Stimulated activated CD4-positive, alpha-beta T cell treated with anti-CD3 and anti-CD28 coated beads, Interleukin-4, amount 100 ng/mL, for 1 hour (primary cell): ENCODE results near the gene LCN6.
"Not testable (repeated sequence)": the region's sequence is repeated elsewhere in the genome, so short reads cannot be mapped to it uniquely, and the experiment has no call there.

Experiments
- DNase-seq: peaks from one replicate; pipeline ENCODE4 v3.0.0-alpha.2; 2020

LCN6 gene

DNA sequence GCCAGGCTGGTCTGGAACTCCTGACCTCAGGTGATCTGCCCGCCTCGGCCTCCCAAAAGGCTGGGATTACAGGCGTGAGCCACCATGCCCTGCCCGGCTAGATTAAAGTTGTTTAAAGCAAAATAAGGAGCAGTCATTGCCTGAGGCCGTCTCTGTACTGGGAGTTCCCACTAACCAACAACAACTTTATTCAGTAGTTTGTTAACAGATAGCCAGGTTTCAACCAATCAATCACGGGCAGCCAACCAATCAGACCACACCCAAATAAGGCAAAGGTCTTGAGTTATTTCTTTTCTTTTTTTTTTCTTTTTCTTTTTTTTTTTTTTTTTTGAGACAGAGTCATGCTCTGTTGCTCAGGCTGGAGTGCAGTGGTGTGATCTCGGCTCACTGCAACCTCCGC lies 43.6 kb downstream of the LCN6 start:
- not testable (repeated sequence) for DNase-seq

DNA sequence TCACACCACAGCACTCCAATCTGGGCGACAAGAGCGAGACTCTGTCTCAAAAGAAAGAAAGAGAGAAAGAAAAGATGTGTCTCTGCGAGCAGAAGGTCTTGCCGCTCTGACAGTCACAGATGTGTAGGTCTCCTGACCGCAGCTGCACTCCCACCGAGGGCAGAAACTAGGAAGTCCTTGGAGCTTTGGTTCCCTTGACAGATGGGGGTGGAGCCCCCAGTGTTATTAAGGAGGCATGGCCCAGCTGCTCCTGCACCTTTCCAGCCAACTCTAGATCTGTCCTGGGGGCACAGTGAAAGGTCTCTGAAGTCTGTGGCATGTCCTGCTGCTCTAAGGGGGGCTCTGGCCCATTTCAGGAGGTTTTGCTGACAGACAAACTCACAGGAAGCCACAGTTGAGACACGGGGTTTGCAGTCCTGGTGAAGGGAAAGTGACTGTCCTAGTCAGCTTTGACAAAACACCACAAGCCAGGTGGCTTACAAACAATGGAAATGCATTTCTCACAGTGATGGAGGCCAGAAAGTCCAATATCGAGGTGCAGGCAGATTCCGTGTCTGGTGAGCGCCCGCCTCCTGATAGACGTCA lies 45.0 kb downstream of the LCN6 start:
- DNase-seq = no peak

DNA sequence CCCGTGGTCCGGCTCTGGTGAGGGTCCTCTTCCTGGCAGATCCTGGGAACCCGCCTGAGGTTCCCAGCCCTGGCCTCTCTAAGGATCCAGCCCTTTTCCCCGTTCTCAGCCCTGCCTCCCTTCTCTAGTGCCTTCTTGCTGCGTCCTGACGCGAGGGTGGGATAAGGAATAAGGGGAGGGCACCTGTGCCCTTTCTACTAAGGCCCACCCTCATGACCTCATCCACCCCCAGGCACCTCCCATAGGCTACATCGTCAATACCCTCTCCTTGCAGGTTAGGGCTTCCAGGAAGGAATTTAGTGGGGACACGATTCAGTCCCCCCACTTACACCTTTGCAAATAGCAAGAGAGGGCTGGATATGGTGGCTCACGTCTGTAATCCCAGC lies 46.7 kb downstream of the LCN6 start:
- DNase-seq = no peak

DNA sequence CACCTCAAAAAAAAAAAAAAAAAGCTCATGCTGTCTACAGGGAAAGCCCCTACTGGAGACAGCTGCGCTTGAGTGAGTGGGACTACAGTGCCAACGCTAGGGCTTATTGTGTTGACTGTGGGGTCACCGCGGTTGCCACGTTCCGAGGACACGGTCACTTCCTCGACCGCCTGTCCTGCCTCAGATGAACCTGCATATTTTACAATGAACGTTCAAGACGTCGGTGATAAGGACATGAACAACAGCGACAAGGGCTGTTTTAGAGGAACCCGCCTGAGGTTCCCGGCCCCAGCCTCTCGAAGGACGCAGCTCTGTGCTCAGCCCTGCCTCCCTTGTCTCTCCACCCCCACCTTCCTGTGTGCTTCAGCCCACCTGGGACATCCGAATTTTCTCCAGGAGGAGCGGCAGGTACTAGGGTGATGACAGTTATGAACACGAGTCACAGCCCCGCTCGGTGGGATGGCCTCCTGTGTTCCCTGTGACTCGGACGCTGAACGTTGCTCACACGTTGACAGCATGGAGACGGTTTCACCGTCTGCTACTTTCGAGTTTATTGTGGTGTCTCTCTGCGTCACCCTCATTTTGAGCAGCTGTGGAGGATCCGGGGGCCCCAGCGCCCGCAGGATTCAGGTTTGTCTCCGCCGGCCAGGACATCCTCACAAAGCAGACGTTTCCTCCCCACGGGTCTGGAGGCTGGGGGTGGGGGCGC lies 47.2 kb downstream of the LCN6 start:
- DNase-seq = peak; percentile 69

DNA sequence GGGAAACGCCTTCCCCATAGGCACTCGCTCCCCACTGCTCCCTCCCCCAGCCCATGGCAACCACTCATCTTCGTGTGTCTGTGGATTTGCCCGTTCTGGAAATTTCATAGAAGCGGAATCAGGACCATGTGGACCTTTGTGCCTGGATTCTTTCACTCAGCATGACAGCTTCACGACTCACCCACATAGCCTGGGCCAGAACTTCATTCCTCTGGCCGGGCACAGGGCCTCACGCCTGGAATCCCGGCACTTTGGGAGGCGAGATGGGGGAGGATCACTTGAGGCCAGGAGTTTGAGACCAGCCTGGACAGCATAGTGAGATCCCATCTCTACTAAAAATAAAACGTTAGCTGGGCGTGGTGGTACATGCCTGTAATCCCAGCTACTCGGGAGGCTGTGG lies 48.0 kb downstream of the LCN6 start:
- no peak for DNase-seq

DNA sequence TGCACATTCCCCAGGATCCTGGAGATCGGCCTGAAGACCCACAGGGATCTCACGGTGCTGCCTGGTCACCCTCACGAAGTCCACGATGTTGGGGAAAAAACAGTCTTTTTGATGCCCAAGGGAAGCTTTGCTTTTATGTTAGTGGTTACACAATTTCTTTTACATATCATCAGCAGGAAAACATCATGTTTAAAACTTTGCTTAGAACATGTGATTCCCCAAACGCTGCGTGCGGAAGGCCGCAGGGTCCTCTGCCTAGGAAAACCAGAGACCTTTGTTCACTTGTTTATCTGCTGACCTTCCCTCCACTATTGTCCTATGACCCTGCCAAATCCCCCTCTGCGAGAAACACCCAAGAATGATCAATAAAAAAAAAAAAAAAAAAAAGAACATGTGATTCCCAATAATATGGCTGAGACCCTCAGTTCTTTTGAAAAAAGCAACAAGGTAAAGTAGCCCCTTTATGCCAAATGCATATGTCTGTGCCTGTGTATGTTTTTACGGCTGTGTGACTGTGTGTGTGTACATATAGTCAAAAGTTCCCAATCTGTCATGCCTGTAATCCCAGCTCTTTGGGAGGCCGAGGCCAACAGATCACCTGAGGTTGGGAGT lies 49.6 kb downstream of the LCN6 start:
- DNase-seq = no peak

DNA sequence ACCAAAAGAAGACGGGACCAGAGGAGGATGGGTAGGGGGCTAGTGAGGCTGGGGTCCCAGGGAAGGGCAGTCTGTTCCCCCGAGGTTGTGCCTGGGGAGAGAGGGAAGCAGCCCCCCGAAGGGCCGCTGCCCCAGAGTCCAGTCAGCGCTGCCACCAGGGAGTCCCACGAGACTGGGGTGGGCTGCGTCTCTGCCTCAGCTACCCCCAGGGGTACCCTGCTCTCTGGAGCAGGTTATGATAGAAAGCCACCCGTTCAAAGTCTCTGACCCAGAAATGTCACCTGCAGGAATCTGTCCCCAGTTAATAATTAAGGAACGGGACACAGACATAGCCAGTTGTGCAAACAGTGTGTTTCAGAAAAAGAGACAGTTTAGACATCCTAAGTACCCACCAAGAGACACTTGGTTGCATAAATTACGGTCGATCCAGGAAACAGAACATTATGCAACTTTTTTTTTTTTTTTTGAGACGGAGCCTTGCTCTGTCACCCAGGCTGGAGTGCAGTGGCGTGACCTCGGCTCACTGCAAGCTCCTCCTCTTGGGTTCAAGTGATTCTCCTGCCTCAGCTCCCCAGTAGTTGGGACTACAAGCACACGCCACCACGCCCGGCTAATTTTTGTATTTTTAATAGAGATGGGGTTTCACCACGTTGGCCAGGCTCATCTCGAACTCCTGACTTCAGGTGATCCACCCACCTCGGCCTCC lies 50.4 kb downstream of the LCN6 start:
- DNase-seq = no peak

DNA sequence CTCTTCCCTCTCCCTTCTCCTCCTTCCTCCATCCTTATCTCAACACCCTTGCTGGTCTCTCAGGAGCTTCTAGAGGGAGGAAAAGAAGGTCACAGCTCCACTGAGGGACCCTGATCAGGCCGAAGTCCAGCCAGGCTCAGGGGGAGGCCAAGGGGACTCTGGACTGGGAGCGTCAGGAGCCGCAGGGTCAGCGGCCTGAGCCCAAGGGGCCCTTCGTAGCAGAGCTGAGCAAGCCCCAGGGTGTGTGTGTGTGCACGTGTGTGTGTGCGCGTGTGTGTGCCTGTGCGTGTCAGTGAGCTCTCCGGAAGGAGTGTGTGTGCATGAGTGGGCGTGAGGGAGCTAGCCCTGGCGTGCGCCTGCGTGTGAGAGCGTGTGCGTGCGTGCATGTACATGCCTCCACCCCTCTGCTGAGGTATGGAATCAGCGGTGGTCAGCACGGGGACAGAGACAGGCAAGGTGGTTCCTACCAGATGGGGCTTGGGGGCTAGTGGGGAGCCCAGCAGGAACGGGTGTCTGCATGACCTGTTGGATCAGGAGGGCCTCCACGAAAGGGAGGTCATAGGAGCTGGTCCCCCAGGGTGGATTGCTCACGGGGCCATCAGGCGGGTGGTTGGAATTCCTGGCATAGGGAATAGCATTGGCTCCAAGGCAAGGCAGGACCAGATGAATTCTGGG lies 51.0 kb downstream of the LCN6 start:
- no peak for DNase-seq

DNA sequence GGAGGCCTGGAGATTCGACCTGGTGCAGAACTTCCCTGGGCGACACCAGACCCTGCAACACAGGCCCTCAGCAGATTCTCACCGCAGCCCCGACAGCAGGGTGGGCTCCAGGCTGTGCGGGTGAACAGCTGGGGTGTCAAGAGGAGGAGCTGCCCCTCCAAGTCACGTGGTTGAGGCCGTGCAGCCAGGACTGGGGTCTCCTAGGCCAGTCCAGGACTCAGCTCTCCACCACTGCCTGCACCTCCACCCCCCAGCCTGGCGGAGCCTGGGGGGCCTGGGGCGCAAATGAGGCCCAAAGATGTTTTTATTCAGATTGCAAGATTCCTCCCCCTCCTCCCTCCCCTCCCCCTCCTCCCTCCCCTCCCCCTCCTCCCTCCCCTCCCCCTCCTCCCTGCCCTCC lies 51.8 kb downstream of the LCN6 start:
- DNase-seq = no peak

DNA sequence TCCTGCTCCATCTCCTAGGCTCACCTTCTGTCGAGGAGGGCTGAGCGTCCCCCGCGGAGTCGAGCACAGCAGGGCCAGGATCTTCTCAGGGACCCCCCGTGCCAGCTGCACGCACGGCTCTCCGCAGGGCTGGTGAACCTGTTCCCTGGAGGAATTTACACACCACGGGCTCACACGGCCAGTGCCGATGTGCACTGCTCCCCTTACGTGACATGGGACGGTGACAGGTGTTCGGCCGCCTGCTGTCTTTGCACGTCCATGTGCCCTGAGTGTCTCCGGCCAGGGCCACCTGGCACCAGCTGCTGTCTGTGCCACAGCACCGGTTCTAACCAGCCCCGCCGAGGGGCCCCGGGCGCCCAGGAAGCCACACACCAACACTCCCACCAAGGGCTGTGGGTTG lies 52.4 kb downstream of the LCN6 start:
- no peak for DNase-seq

DNA sequence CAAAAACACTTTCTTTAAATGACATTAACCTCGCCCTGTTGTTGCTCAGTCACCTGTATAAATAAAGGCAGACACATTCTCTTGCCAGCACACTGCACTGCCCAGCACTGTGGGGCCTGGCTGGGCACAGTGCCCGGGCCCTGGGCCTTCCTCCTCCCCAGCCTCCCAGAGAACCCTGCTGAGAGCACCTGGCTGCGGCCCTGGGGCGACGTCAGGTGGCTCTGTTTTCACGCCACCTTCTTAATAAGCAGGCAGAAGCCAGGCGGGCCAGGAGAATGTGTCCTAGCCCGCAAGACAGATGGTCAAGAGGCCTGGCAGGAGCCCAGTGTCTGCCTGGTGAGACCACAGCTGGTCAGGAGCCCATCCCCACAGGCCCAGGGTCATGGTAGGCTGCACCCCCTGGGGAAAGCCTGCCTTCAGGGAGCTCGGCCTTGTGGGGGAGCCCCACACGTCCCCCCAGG lies 52.9 kb downstream of the LCN6 start:
- DNase-seq = no peak

DNA sequence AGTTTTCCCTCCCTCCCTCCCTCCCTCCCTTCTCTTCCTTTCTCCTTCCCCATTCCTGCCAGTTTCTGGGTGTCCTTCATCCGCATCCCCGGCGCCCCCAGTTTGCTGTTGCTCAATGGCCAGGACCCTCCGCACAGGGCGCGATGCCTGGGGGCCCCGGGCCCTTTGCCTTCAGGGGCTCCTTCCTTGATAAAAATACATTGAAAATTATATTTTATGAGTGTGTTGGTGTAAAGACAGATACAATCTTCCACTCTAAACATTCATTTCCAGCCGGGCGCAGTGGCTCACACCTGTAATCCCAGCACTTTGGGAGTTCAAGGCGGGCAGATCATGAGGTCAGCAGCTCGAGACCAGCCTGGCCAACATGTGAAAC lies 53.5 kb downstream of the LCN6 start:
- no peak for DNase-seq

DNA sequence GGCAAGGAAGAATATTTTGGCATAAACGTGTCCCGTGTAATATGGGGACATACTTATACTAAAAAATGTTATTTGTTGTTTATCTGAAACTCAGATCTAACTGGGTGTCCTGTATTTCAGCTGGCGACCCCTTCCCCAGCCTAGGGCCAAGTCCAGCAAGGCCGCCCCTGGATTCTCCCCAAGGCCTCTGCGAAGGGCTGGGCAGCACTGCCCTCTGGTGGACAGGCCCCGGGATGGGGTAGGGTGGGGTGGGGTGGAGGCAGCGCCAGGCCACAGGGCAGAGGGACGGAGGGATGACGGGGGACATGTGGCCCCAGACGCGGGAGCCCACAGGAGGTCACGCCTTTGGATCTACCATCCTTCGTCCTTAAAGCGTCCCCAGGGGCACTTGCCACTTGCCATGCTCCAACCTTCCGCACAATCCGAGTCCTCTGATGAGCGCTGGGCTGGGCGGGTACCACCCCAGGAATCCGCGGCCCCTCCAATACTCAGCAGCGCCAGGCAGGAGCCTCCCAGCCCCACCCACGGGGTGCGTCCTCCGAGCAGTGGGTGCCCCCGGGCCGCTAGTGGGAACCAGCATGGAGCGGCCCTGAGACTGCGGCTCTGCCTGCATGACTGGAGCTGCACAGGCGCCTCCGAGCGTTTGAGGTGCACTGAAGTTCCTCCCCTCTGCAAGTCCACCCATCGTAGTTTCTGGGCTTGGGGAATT lies 54.0 kb downstream of the LCN6 start:
- DNase-seq = peak; percentile 30
